Heart left ventricle (tissue), 16 donors: ENCODE results near the gene NEDD4L. TPM values are rescaled to one million over a fixed set of nuclear protein-coding genes. Genes with fewer than 3 reads are reported as not detected.

Source experiments
- ATAC-seq, 4 donors: fragments of 200-7000 bp; cut with Tn5 transposase; one replicate each; pipeline ENCODE4 v1.9.1; 2020 to 2022; ENCODE audit warnings: moderate library complexity in 4 of 4, mild to moderate bottlenecking in 3 of 4, moderate number of reproducible peaks in 1 of 4
- DNase-seq, 5 donors: peaks; one replicate each; pipeline ENCODE4 v3.0.0-alpha.2; 2020
- H3K27ac ChIP-seq, 12 donors: fragments of 200-600 bp; sonication (generic) in 4 of 12; one replicate each; pipeline versions ENCODE4 v1.5.0 to v1.8.0; 2016 to 2022; ENCODE audit warnings: mild to moderate bottlenecking in 2 of 12
- H3K27me3 ChIP-seq, 9 donors: fragments of 200-600 bp; sonication (generic) in 2 of 9; one replicate each; pipeline versions ENCODE4 v1.5.1 to v1.8.0; 2016 to 2022; ENCODE audit warnings: mild to moderate bottlenecking in 3 of 9
- H3K36me3 ChIP-seq, 9 donors: fragments of 200-600 bp; sonication (generic) in 2 of 9; one replicate each; pipeline versions ENCODE4 v1.5.0 to v1.8.0; 2018 to 2022; ENCODE audit warnings: mild to moderate bottlenecking in 2 of 9
- H3K4me1 ChIP-seq, 12 donors: fragments of 200-600 bp; sonication (generic) in 4 of 12; one replicate each; pipeline versions ENCODE4 v1.5.0 to v1.8.0; 2016 to 2022; ENCODE audit warnings: mild to moderate bottlenecking in 3 of 12
- H3K4me3 ChIP-seq, 12 donors: fragments of 200-600 bp; sonication (generic) in 4 of 12; one replicate each; pipeline versions ENCODE4 v1.5.0 to v1.8.0; 2017 to 2022; ENCODE audit warnings: mild to moderate bottlenecking in 9 of 12, moderate library complexity in 4 of 12
- H3K9me3 ChIP-seq, 12 donors: fragments of 200-600 bp; sonication (generic) in 4 of 12; one replicate each; pipeline versions ENCODE4 v1.5.0 to v1.8.0; 2016 to 2022; ENCODE audit warnings: mild to moderate bottlenecking in 1 of 12
- CTCF ChIP-seq, 12 donors: fragments of 200-600 bp; sonication (generic) in 4 of 12; IDR thresholded peaks; one replicate each; pipeline versions ENCODE4 v1.5.0 to v1.8.0; 2018 to 2022; ENCODE audit warnings: antibody characterized with exemption in 12 of 12, mild to moderate bottlenecking in 5 of 12
- POLR2A ChIP-seq, 2 donors: fragments of 450-650 bp; IDR thresholded peaks; one replicate each; pipeline ENCODE4 v1.6.1; 2017; ENCODE audit warnings: antibody characterized with exemption in 2 of 2, mild to moderate bottlenecking in 2 of 2, moderate library complexity in 2 of 2
- WGBS, 4 donors: extraction: QIAGEN DNeasy Blood & Tissue Kit in 2 of 4; methylation state at CpG; one replicate each; pipeline versions ENCODE4 v1.1.5 to v1.1.7; 2013 to 2018; 5-methylcytosine and 5-hydroxymethylcytosine counted together
- intact Hi-C, 10 donors: fragments of 100-400 bp; cut with DNase I; formaldehyde crosslinking; loops; one replicate each; pipeline versions ENCODE4 v1.11.1 to v1.14.2; 2022
- polyA plus RNA-seq, 2 donors: library from polyadenylated mRNA; stranded (reverse); fragments of 200-250 nt; gene quantifications; one replicate each; pipeline ENCODE4 v1.2.3, GENCODE V29; 2013
- total RNA-seq, 9 donors: library from RNA; depleted of rRNA in 2 of 9; stranded (reverse); fragments of >200 nt in 2 of 9; fragmentation: NEBNext Ultra II Directional in 3 of 9; extraction: Animal tissue kit (Norgen Biotek cat#: 25700) in 3 of 9; gene quantifications; one replicate each; pipeline versions ENCODE4 v1.1.0 to v1.2.4, GENCODE V29; 2016 to 2023
- donor health status: ischemic (EF 13 %, LVEDD 7.1; RV severe dilation, severe dysfunction).
- donor health status: healthy with polysubstance abuse.
- donor health status: DM: no; HTN: yes; CAD: no.
- donor health status: DM: no; HTN: no; CAD: no.
- donor health status: ischemic (EF 25% LVEDD 6.9; RV normal size, moderate dysfunction).
- donor health status: ischemic (EF 25% LVEDD 5.7; RV mildly dilated, moderate dysfunction).
- donor health status: healthy.
- donor health status: DM: yes; HTN: yes; CAD: no.
- donor health status: ischemic (EF 35%, LVEDD 5.7; RV mildly dilated, moderate dysfunction).
- donor health status: nonischemic (EF 11% LVEDD 7.7; RV severe dilation, severe dysfunction).
- donor health status: DM: yes; HTN: yes; CAD: no.
- donor health status: PGD.
- donor health status: ischemic (EF 29% LVEDD 5.4; RV normal size, mild dysfunction).
- donor health status: nonischemic (EF 23%, LVEDD 6.1; RV moderate dilation, normal function).

NEDD4L gene
- total and polyA plus RNA-seq, 11 donors = 14.7 to 64.1 (median 51.7) TPM

- H3K4me1 ChIP-seq = peaks cover 0 to 25% (median 0%) of the 10 kb centered on the region in 12 donors
- TF ChIP-seq POLR2A (IDR thresholded peaks at IDR 0.05) = no peak
- no peak for TF ChIP-seq CTCF (IDR thresholded peaks at IDR 0.05)
- peak overlapping the region in 1 of 12 donors; percentile 74 for H3K27ac ChIP-seq
- no peaks in the 10 kb centered on the region for H3K9me3 ChIP-seq
- no peak for DNase-seq
- WGBS, 4 donors = 77 to 89% (median 85%) methylated on average over 6 to 7 of the region's 7 CpGs
- no peaks in the 10 kb centered on the region for H3K27me3 ChIP-seq
- ATAC-seq = peak in 2 of 4 donors; percentile 36 to 41
- intact Hi-C loops = loop anchor here in 1 of 10 donors (10.0 kb wide), 1 partner anchor 371 kb away; no protein-coding TSS in a partner anchor
- peaks cover 0 to 64% (median 29%) of the 10 kb centered on the region in 9 donors for H3K36me3 ChIP-seq
- H3K4me3 ChIP-seq = no peak overlapping the region
These were observed 350.0 kb downstream of the NEDD4L start for GRCh38 chr18:58394046-58394445.

- ATAC-seq (peak in 1 of 4 donors; percentile 15), DNase-seq (no peak)
- no peak overlapping the region for H3K4me3 ChIP-seq
- TF ChIP-seq POLR2A (IDR thresholded peaks at IDR 0.05) = no peak
- no peak for TF ChIP-seq CTCF (IDR thresholded peaks at IDR 0.05)
- WGBS, 4 donors = 91 to 97% (median 93%) methylated on average over 11 to 12 of the region's 12 CpGs
- H3K4me1 ChIP-seq = peaks cover 0 to 25% (median 0%) of the 10 kb centered on the region in 12 donors
- no peaks in the 10 kb centered on the region for H3K9me3 ChIP-seq
- H3K27ac ChIP-seq = peak overlapping the region in 1 of 12 donors; percentile 74
- intact Hi-C loops = loop anchor here in 3 of 10 donors (5.0 to 10.0 kb wide), 2 partner anchors 97 to 370 kb away; no protein-coding TSS in a partner anchor
- no peaks in the 10 kb centered on the region for H3K27me3 ChIP-seq
- H3K36me3 ChIP-seq = peaks cover 0 to 62% (median 22%) of the 10 kb centered on the region in 9 donors
These were observed 350.8 kb downstream of the NEDD4L start for GRCh38 chr18:58394602-58395425.

GRCh38 chr18:58396144-58396543 is 352.1 kb downstream of the NEDD4L start:
- no peaks in the 10 kb centered on the region for H3K27me3 ChIP-seq
- no peaks in the 10 kb centered on the region for H3K9me3 ChIP-seq
- H3K4me3 ChIP-seq = no peak overlapping the region
- H3K36me3 ChIP-seq = peaks cover 0 to 48% (median 10%) of the 10 kb centered on the region in 9 donors
- ATAC-seq (no peak), DNase-seq (no peak)
- TF ChIP-seq POLR2A (IDR thresholded peaks at IDR 0.05) (no peak), CTCF (IDR thresholded peaks at IDR 0.05) (no peak)
- WGBS, 4 donors = 90 to 93% (median 92%) methylated on average over 10 of the region's 10 CpGs
- no peak overlapping the region for H3K27ac ChIP-seq
- intact Hi-C loops = loop anchor here in 3 of 10 donors (5.0 to 10.0 kb wide), 2 partner anchors 96 to 369 kb away; no protein-coding TSS in a partner anchor
- peaks cover 0 to 25% (median 0%) of the 10 kb centered on the region in 12 donors for H3K4me1 ChIP-seq

- Histone ChIP-seq H3K27me3 (no peaks in the 10 kb centered on the region), H3K9me3 (no peaks in the 10 kb centered on the region), H3K27ac (no peak overlapping the region), H3K4me1 (peaks cover 0 to 17% (median under 1%) of the 10 kb centered on the region in 12 donors), H3K4me3 (no peak overlapping the region), H3K36me3 (peaks cover 0 to 40% (median 7%) of the 10 kb centered on the region in 9 donors)
- DNase-seq (no peak), ATAC-seq (no peak)
- 78 to 93% (median 89%) methylated on average over 3 of the region's 3 CpGs for WGBS, 4 donors
- intact Hi-C loops = loop anchor here in 3 of 10 donors (5.0 to 10.0 kb wide), 2 partner anchors 95 to 368 kb away; no protein-coding TSS in a partner anchor
- no peak for TF ChIP-seq POLR2A (IDR thresholded peaks at IDR 0.05)
- no peak for TF ChIP-seq CTCF (IDR thresholded peaks at IDR 0.05)
These were observed 352.9 kb downstream of the NEDD4L start for GRCh38 chr18:58396966-58397365.
